Loucy (cell line): ENCODE measurements around the gene RBPMS2.

Experiments used
- H2AFZ ChIP-seq: fragments of 200-600 bp; sonication (generic); 2 replicates; pipeline ENCODE4 v1.6.0; 2016; ENCODE audit warnings: antibody characterized with exemption, mild to moderate bottlenecking, low read length, moderate library complexity
- H3F3A ChIP-seq: fragments of 200-600 bp; 2 replicates; pipeline ENCODE4 v1.6.0; 2016; ENCODE audit warnings: antibody characterized with exemption, low read depth, mild to moderate bottlenecking
- H3K27me3 ChIP-seq: fragments of 200-600 bp; sonication (generic); 2 replicates; pipeline ENCODE4 v1.6.1; 2014; ENCODE audit warnings: low read length, mild to moderate bottlenecking; ENCODE audit not compliant: insufficient read depth, poor library complexity, severe bottlenecking
- H3K36me3 ChIP-seq: fragments of 200-600 bp; sonication (generic); 2 replicates; pipeline ENCODE4 v1.6.1; 2016; ENCODE audit warnings: low read length; ENCODE audit not compliant: insufficient read depth
- H3K4me1 ChIP-seq: fragments of 200-600 bp; sonication (generic); 2 replicates; pipeline ENCODE4 v1.5.1; 2014; ENCODE audit warnings: low read length, mild to moderate bottlenecking; ENCODE audit not compliant: insufficient read depth, poor library complexity, severe bottlenecking
- H3K4me2 ChIP-seq: fragments of 200-600 bp; sonication (generic); 2 replicates; pipeline ENCODE4 v1.6.0; 2014; ENCODE audit warnings: antibody characterized with exemption, low read length, low read depth, mild to moderate bottlenecking; ENCODE audit not compliant: poor library complexity, severe bottlenecking
- H3K4me3 ChIP-seq: fragments of 200-600 bp; sonication (generic); 2 replicates; pipeline ENCODE4 v1.5.1; 2014; ENCODE audit warnings: low read length, mild to moderate bottlenecking, mixed read lengths; ENCODE audit not compliant: poor library complexity, severe bottlenecking
- H3K79me2 ChIP-seq: fragments of 200-600 bp; sonication (generic); 2 replicates; pipeline ENCODE4 v1.6.1; 2014; ENCODE audit warnings: low read length; ENCODE audit not compliant: insufficient read depth
- H3K9ac ChIP-seq: fragments of 200-600 bp; sonication (generic); 2 replicates; pipeline ENCODE4 v1.6.0; 2014; ENCODE audit warnings: mild to moderate bottlenecking, low read depth, low read length, moderate library complexity; ENCODE audit not compliant: poor library complexity, severe bottlenecking
- H3K9me2 ChIP-seq: fragments of 200-600 bp; sonication (generic); replicated peaks from 2 replicates; pipeline ENCODE4 v1.6.1; 2016; ENCODE audit warnings: low read depth, low read length, mixed read lengths
- H3K9me3 ChIP-seq: fragments of 200-600 bp; sonication (generic); 2 replicates; pipeline ENCODE4 v1.6.1; 2014; ENCODE audit warnings: mild to moderate bottlenecking, antibody characterized with exemption, low read length, low read depth; ENCODE audit not compliant: insufficient read depth
- H4K20me1 ChIP-seq: fragments of 200-600 bp; sonication (generic); 2 replicates; pipeline ENCODE4 v1.6.0; 2014; ENCODE audit warnings: antibody characterized with exemption, low read length, mild to moderate bottlenecking; ENCODE audit not compliant: insufficient read depth, poor library complexity, severe bottlenecking
- CTCF ChIP-seq: fragments of 200-600 bp; sonication (generic); conservative IDR thresholded peaks from 2 replicates; pipeline ENCODE4 v1.5.1; 2014; ENCODE audit warnings: mild to moderate bottlenecking, antibody characterized with exemption, low read length
- EZH2phosphoT487 ChIP-seq: fragments of 200-600 bp; IDR thresholded peaks from 2 replicates; pipeline ENCODE4 v1.6.1; 2018; ENCODE audit warnings: antibody characterized with exemption, mild to moderate bottlenecking, moderate library complexity, borderline replicate concordance

Gene RBPMS2

GRCh38 chr15:64791401-64791800 lies 16.0 kb upstream of the RBPMS2 start:
- H3K79me2 ChIP-seq, result no peaks in the 10 kb centered on the region
- peak overlapping the region; percentile 2; the same call in 1 of the 2 replicates for H2AFZ ChIP-seq
- no peaks in the 10 kb centered on the region for H4K20me1 ChIP-seq
- H3K4me3 ChIP-seq, result no peak overlapping the region
- no peaks in the 10 kb centered on the region for H3K27me3 ChIP-seq
- no peaks in the 10 kb centered on the region for H3F3A ChIP-seq
- H3K4me2 ChIP-seq, result no peak overlapping the region
- no peak overlapping the region for H3K9ac ChIP-seq
- no peak for TF ChIP-seq CTCF
- TF ChIP-seq EZH2phosphoT487, result no peak
- no peaks in the 10 kb centered on the region for H3K9me3 ChIP-seq
- no peaks in the 10 kb centered on the region for H3K36me3 ChIP-seq
- no peaks in the 10 kb centered on the region for H3K4me1 ChIP-seq
- H3K9me2 ChIP-seq, result no peaks in the 10 kb centered on the region

- H3K4me2 ChIP-seq, result no peak overlapping the region
- H3K4me3 ChIP-seq, result no peak overlapping the region
- H3K36me3 ChIP-seq, result no peaks in the 10 kb centered on the region
- no peak for TF ChIP-seq EZH2phosphoT487
- TF ChIP-seq CTCF, result no peak
- H3K27me3 ChIP-seq, result no peaks in the 10 kb centered on the region
- H3K9me3 ChIP-seq, result no peaks in the 10 kb centered on the region
- H3F3A ChIP-seq, result no peaks in the 10 kb centered on the region
- no peak overlapping the region for H3K9ac ChIP-seq
- no peaks in the 10 kb centered on the region for H4K20me1 ChIP-seq
- H3K9me2 ChIP-seq, result no peaks in the 10 kb centered on the region
- no peak overlapping the region for H2AFZ ChIP-seq
- no peaks in the 10 kb centered on the region for H3K4me1 ChIP-seq
- H3K79me2 ChIP-seq, result no peaks in the 10 kb centered on the region
Measured at GRCh38 chr15:64783796-64784195, 8.4 kb upstream of the RBPMS2 start.

- Histone ChIP-seq H3K9me3 (no peaks in the 10 kb centered on the region), H3K27me3 (no peaks in the 10 kb centered on the region), H3K79me2 (no peaks in the 10 kb centered on the region), H3K4me3 (no peak overlapping the region), H3K4me2 (no peak overlapping the region), H2AFZ (no peak overlapping the region), H3F3A (no peaks in the 10 kb centered on the region), H3K4me1 (no peaks in the 10 kb centered on the region), H3K9me2 (no peaks in the 10 kb centered on the region), H3K36me3 (no peaks in the 10 kb centered on the region), H4K20me1 (no peaks in the 10 kb centered on the region), H3K9ac (no peak overlapping the region)
- TF ChIP-seq CTCF (no peak), EZH2phosphoT487 (no peak)
Measured at GRCh38 chr15:64782751-64783150, 7.4 kb upstream of the RBPMS2 start.
